GM12878 (cell line): ENCODE results near the gene CALY. TPM values are rescaled to one million over a fixed set of nuclear protein-coding genes. Genes with fewer than 3 reads are reported as not detected.

Experiments used
- CBX3 ChIP-seq: fragments of 200-600 bp; sonication (generic); IDR thresholded peaks from 2 replicates; pipeline ENCODE4 v1.6.1; 2016; ENCODE audit warnings: low read depth, borderline replicate concordance
- HDAC6 ChIP-seq: fragments of 200-600 bp; sonication (generic); IDR thresholded peaks from one replicate; pipeline ENCODE4 v1.8.0; 2017; ENCODE audit warnings: antibody characterized with exemption; ENCODE audit not compliant: unreplicated experiment
- POLR2A ChIP-seq: IDR thresholded peaks from 2 replicates; pipeline ENCODE4 v1.6.1; 2011; ENCODE audit warnings: low read depth, mild to moderate bottlenecking, low read length
- PRDM15 ChIP-seq: fragments of 450-650 bp; formaldehyde crosslinking; IDR thresholded peaks from 2 replicates; pipeline ENCODE4 v1.4.0; 2020; ENCODE audit warnings: mild to moderate bottlenecking, moderate library complexity
- RB1 ChIP-seq: fragments of 450-650 bp; formaldehyde crosslinking; IDR thresholded peaks from 2 replicates; pipeline ENCODE4 v1.6.1; 2017; ENCODE audit warnings: mild to moderate bottlenecking, borderline replicate concordance
- SUPT20H ChIP-seq: IDR thresholded peaks from 2 replicates; pipeline ENCODE4 v1.6.1; 2011; ENCODE audit warnings: low read depth, mild to moderate bottlenecking, low read length, moderate library complexity, borderline replicate concordance; ENCODE audit not compliant: control insufficient read depth
- TAF1 ChIP-seq: IDR thresholded peaks from 2 replicates; pipeline ENCODE4 v1.6.1; 2011; ENCODE audit warnings: mild to moderate bottlenecking, low read depth, low read length, borderline replicate concordance
- TCF12 ChIP-seq: IDR thresholded peaks from 2 replicates; pipeline ENCODE4 v1.6.1; 2011; ENCODE audit warnings: low read depth, mild to moderate bottlenecking, low read length
- polyA plus RNA-seq, 11 experiments: library from polyadenylated mRNA; depleted of rRNA in 4 of 11; unstranded in 6 of 11; stranded (reverse) in 5 of 11; fragments of >200 nt; fragmentation: Nextera tagmentation in 4 of 11; fragmentation: Illumina TruSeq in 1 of 11; extraction: Ambion mirVana in 4 of 11; extraction: Trizol in 1 of 11; gene quantifications; 1 replicate in 1 of 11; 2 replicates in 10 of 11; pipeline versions ENCODE4 v1.2.1 to v1.2.3, GENCODE V29; 2011 to 2016; ENCODE audit warnings: inconsistent platforms in 2 of 11, missing spikeins in 2 of 11, low read depth in 1 of 11
- total RNA-seq, 4 experiments: library from RNA; depleted of rRNA in 3 of 4; stranded (reverse); fragments of >200 nt in 3 of 4; fragmentation: Illumina TruSeq in 1 of 4; extraction: Trizol in 1 of 4; gene quantifications; 2 replicates each; pipeline versions ENCODE4 v1.2.1 to v1.2.3, GENCODE V29; 2013 to 2021

Gene CALY
- total and polyA plus RNA-seq, 10 of the 15 experiments (the other 5 are each of a cell fraction or from before 2014, with no cell fraction given) = 0.07 TPM; not detected in 9

GRCh38 chr10:133378251-133379096 is 41.8 kb upstream of the CALY start (continued):
- no peak for TF ChIP-seq PRDM15 (CRISPR knock-in tag)
- TF ChIP-seq SUPT20H = no peak
- TF ChIP-seq HDAC6 = no peak
- peak; percentile 43; the same call in 1 of the 2 replicates for TF ChIP-seq POLR2A
- no peak; the same call in 1 of the 2 replicates for TF ChIP-seq RB1
- TF ChIP-seq TAF1 = no peak
- no peak for TF ChIP-seq CBX3
- TF ChIP-seq TCF12 = no peak
